Stimulated activated CD8-positive, alpha-beta memory T cell treated with anti-CD3 and anti-CD28 coated beads, Interleukin-12 subunit alpha, Interleukin-12 subunit beta, amount 100 ng/mL, for 4 hours (primary cell): ENCODE results near the gene F2RL2.

Experiments used
- DNase-seq: peaks from one replicate; pipeline ENCODE4 v3.0.0-alpha.2; 2020; ENCODE audit warnings: low read depth

The F2RL2 gene

GRCh38 chr5:76583163-76584047 is 39.8 kb downstream of the F2RL2 start:
- DNase-seq: no peak

DNA sequence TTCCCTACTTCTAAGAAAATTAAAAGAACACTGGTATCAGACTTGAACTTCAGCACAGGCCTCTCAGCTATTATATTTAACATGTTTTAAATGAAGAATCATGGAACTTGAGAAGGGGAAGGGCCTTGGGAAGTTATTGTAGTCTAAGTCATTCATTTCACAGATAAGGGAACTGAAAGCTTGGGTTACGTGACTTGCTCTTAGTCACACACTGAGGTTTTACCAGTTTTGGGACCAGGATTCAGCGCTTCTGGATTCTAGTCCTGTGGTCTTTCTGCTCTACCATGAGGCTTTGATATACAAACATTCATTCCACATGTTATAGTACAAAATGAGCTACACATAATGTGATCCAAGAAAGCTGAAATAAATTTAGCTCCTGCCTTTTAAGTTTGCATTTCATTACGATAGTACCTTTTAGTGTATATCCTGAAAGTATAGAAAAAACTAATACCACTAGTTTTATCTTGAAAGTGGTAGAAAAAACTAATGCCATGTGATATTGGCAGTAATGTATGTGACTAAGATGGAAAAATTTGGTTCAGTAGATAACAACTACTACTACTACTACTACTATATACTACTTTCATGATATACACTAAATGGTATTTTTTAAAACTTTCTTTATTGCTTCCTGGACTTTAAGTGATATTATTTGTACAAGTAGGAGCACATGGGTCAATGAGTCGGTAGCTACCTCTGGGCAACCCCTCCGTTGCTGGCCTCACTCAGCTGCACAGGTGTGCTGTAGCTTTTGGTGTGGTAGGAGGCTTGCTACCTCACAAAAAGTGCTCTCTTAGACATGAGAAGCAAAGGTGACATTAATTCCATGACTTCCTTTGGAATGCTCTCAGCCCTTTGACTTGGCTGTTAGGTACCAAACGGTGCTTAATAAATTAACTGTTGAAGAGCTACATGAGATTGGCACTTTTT is 40.7 kb downstream of the F2RL2 start:
- no peak for DNase-seq

DNA sequence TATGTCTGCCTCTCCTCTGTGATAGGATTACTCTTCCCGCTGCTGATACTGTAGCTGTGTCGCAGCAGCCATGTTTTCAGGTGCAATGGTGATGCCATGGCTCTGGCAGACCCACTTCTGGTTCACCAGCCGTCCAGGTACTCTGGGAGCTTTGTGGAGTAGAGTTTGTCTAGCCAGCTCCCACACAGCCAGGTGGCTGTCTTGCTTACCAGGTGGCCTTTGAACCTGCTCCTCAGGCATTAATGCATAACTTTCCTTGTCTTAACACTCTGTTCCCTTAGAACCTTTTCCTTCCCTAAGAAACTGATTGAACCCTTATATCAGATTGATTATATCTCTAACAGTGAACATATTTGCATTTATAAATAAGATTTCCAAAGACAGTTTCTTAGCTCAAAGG is 42.2 kb downstream of the F2RL2 start:
- no peak for DNase-seq

DNA sequence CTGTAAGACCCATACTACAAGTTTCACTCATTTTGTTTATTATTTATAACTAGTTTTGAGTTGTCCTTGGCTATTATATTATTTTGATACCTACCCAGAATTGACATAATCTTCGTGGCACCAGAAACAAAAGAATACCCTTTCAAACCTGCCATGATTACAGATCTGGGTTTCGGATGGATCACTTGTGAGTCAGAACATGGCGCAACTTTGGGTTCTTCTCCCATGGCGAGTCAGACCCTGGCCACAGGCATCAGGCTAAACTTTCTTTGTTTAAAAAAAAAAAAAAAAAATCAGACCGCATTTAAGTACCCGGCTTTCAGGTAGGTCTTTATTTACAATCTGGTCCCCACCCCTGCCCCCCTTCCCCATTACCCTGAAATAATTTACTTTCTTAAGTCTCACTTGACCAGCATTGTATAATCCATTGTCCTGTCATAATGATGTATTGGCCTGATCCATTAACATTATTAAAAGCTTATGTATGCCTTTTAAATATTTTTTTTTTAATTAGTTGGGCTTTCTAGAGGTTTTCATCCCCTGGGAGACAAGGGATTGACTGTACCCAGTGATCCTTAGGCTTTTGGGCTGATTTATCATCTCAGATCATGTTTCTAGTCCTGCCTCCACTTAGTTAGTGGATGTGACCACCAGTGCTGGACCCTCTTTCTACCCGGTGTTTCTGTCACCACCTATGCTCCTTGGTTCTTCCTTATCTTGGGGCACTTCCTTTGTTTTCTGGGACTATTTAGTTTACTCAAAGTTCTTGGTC is 43.9 kb downstream of the F2RL2 start:
- DNase-seq: no peak

GRCh38 chr5:76576996-76577395 is 46.2 kb downstream of the F2RL2 start:
- no peak for DNase-seq

- no peak for DNase-seq
Measured at GRCh38 chr5:76576450-76576849, 46.8 kb downstream of the F2RL2 start.

GRCh38 chr5:76571559-76571958 is 51.6 kb downstream of the F2RL2 start:
- DNase-seq: no peak

- no peak for DNase-seq
Measured at GRCh38 chr5:76570153-76570552, 53.0 kb downstream of the F2RL2 start.
